SK-N-SH treated with all-trans-retinoic acid at 6 μM for 48 hours (cell line): Measurements from ENCODE around the gene CDK3.
A peak's percentile ranks its signal among the peaks of the same experiment; 100 is the strongest.

Experiments
- ATAC-seq: fragments of 200-7000 bp; cut with Tn5 transposase; 3 replicates; pipeline ENCODE4 v1.9.1; 2020; ENCODE audit warnings: mild to moderate bottlenecking, moderate library complexity
- ARNTL ChIP-seq: fragments of 450-650 bp; formaldehyde crosslinking; IDR thresholded peaks from 2 replicates; pipeline ENCODE4 v1.5.0; 2020; ENCODE audit warnings: low read depth, mild to moderate bottlenecking, moderate library complexity, borderline replicate concordance
- BACH2 ChIP-seq: fragments of 250-450 bp; sonication (Bioruptor Pico); IDR thresholded peaks from 2 replicates; pipeline ENCODE4 v1.9.0; 2021; ENCODE audit warnings: mild to moderate bottlenecking, borderline replicate concordance
- CREB5 ChIP-seq: fragments of 250-450 bp; sonication (Bioruptor Pico); IDR thresholded peaks from 2 replicates; pipeline ENCODE4 v1.5.1; 2020; ENCODE audit warnings: low read depth, mild to moderate bottlenecking, moderate library complexity
- CSDC2 ChIP-seq: fragments of 250-450 bp; sonication (Bioruptor Pico); IDR thresholded peaks from 2 replicates; pipeline ENCODE4 v1.5.0; 2020; ENCODE audit warnings: mild to moderate bottlenecking, moderate library complexity
- CSRNP3 ChIP-seq: fragments of 250-450 bp; sonication (Bioruptor Pico); IDR thresholded peaks from 2 replicates; pipeline ENCODE4 v1.5.1; 2021; ENCODE audit warnings: mild to moderate bottlenecking, moderate library complexity
- ESRRG ChIP-seq: fragments of 250-450 bp; sonication (Bioruptor Pico); IDR thresholded peaks from 2 replicates; pipeline ENCODE4 v1.6.1; 2021; ENCODE audit warnings: mild to moderate bottlenecking
- GLIS3 ChIP-seq: fragments of 250-450 bp; sonication (Bioruptor Pico); IDR thresholded peaks from 2 replicates; pipeline ENCODE4 v1.5.0; 2020; ENCODE audit warnings: mild to moderate bottlenecking, moderate library complexity
- ISL1 ChIP-seq: fragments of 250-450 bp; sonication (Bioruptor Pico); IDR thresholded peaks from 2 replicates; pipeline ENCODE4 v2.1.2; 2022; ENCODE audit warnings: mild to moderate bottlenecking, moderate library complexity
- OSR1 ChIP-seq: fragments of 250-450 bp; sonication (Bioruptor Pico); IDR thresholded peaks from 2 replicates; pipeline ENCODE4 v1.8.0; 2022; ENCODE audit warnings: moderate library complexity, mild to moderate bottlenecking, inconsistent platforms
- PATZ1 ChIP-seq: fragments of 250-450 bp; sonication (Bioruptor Pico); IDR thresholded peaks from 2 replicates; pipeline ENCODE4 v1.8.0; 2020; ENCODE audit warnings: mild to moderate bottlenecking, moderate library complexity, borderline replicate concordance
- POU6F1 ChIP-seq: fragments of 250-450 bp; sonication (Bioruptor Pico); IDR thresholded peaks from 2 replicates; pipeline ENCODE4 v1.8.0; 2021; ENCODE audit warnings: low read depth, mild to moderate bottlenecking, moderate library complexity, borderline replicate concordance
- PPARA ChIP-seq: fragments of 250-450 bp; sonication (Bioruptor Pico); IDR thresholded peaks from 2 replicates; pipeline ENCODE4 v1.5.0; 2020; ENCODE audit warnings: mild to moderate bottlenecking, borderline replicate concordance
- RARB ChIP-seq: fragments of 250-450 bp; sonication (Bioruptor Pico); IDR thresholded peaks from 2 replicates; pipeline ENCODE4 v1.8.0; 2021; ENCODE audit warnings: mild to moderate bottlenecking, moderate library complexity
- SNAI2 ChIP-seq: fragments of 250-450 bp; sonication (Bioruptor Pico); IDR thresholded peaks from 2 replicates; pipeline ENCODE4 v1.5.0; 2020; ENCODE audit warnings: mild to moderate bottlenecking, moderate library complexity
- TCF4 ChIP-seq: fragments of 250-450 bp; sonication (Bioruptor Pico); IDR thresholded peaks from 2 replicates; pipeline ENCODE4 v1.8.0; 2021; ENCODE audit warnings: mild to moderate bottlenecking, moderate library complexity, borderline replicate concordance
- TOX ChIP-seq: fragments of 250-450 bp; sonication (Bioruptor Pico); IDR thresholded peaks from 2 replicates; pipeline ENCODE4 v1.8.0; 2021; ENCODE audit warnings: mild to moderate bottlenecking, moderate library complexity, borderline replicate concordance
- ZC3H10 ChIP-seq: fragments of 250-450 bp; sonication (Bioruptor Pico); IDR thresholded peaks from 2 replicates; pipeline ENCODE4 v1.5.1; 2021; ENCODE audit warnings: mild to moderate bottlenecking, moderate library complexity
- ZFP3 ChIP-seq: fragments of 250-450 bp; sonication (Bioruptor Pico); IDR thresholded peaks from 2 replicates; pipeline ENCODE4 v1.5.0; 2020; ENCODE audit warnings: mild to moderate bottlenecking, moderate library complexity
- ZFP30 ChIP-seq: fragments of 450-650 bp; formaldehyde crosslinking; IDR thresholded peaks from 2 replicates; pipeline ENCODE4 v1.5.0; 2022; ENCODE audit warnings: mild to moderate bottlenecking, moderate library complexity
- ZNF70 ChIP-seq: fragments of 450-650 bp; formaldehyde crosslinking; IDR thresholded peaks from 2 replicates; pipeline ENCODE4 v1.5.0; 2020; ENCODE audit warnings: mild to moderate bottlenecking, moderate library complexity
- ZNF8 ChIP-seq: fragments of 450-650 bp; formaldehyde crosslinking; IDR thresholded peaks from 2 replicates; pipeline ENCODE4 v1.5.0; 2020; ENCODE audit warnings: mild to moderate bottlenecking, moderate library complexity

The CDK3 gene

GRCh38 chr17:75979705-75980187 lies 20.9 kb upstream of the CDK3 start:
- peak; percentile 40 for ATAC-seq
- TF ChIP-seq TCF4 (CRISPR knock-in tag) = no peak; the same call in 1 of the 2 replicates
- no peak for TF ChIP-seq ZC3H10 (CRISPR knock-in tag)
- TF ChIP-seq ESRRG (CRISPR knock-in tag) = 0 out of 2 replicates have a peak, but pooled peaks have one; percentile 3
- no peak; the same call in 1 of the 2 replicates for TF ChIP-seq GLIS3
- TF ChIP-seq SNAI2 = no peak
- TF ChIP-seq ZFP30 = no peak
- 0 out of 2 replicates have a peak, but pooled peaks have one; percentile 7 for TF ChIP-seq POU6F1 (CRISPR knock-in tag)
- peak; percentile 14; the same call in 1 of the 2 replicates for TF ChIP-seq ZFP3 (CRISPR knock-in tag)
- no peak for TF ChIP-seq OSR1 (CRISPR knock-in tag)
- peak; percentile 85; the same call in 1 of the 2 replicates for TF ChIP-seq CSRNP3 (CRISPR knock-in tag)
- TF ChIP-seq RARB = peak; percentile 3; the same call in 1 of the 2 replicates
- TF ChIP-seq ZNF70 (CRISPR knock-in tag) = no peak; the same call in 1 of the 2 replicates
- no peak for TF ChIP-seq BACH2 (CRISPR knock-in tag)

GRCh38 chr17:75980188-75981018 lies 20.3 kb upstream of the CDK3 start:
- TF ChIP-seq CREB5 (CRISPR knock-in tag) (no peak), ESRRG (CRISPR knock-in tag) (0 out of 2 replicates have a peak, but pooled peaks have one; percentile 1), PATZ1 (no peak)

GRCh38 chr17:75981019-75981615 lies 19.5 kb upstream of the CDK3 start:
- ATAC-seq = no peak
- TF ChIP-seq TOX (no peak), POU6F1 (CRISPR knock-in tag) (no peak), ZFP30 (no peak), CSDC2 (CRISPR knock-in tag) (no peak), ZNF70 (CRISPR knock-in tag) (no peak), ZNF8 (no peak), OSR1 (CRISPR knock-in tag) (no peak), BACH2 (CRISPR knock-in tag) (no peak), ARNTL (CRISPR knock-in tag) (no peak), GLIS3 (no peak), ZC3H10 (CRISPR knock-in tag) (no peak), SNAI2 (no peak), PATZ1 (no peak), PPARA (CRISPR knock-in tag) (no peak), CSRNP3 (CRISPR knock-in tag) (no peak), CREB5 (CRISPR knock-in tag) (no peak), ESRRG (CRISPR knock-in tag) (no peak), ISL1 (CRISPR knock-in tag) (no peak)

More at GRCh38 chr17:75980188-75981018, 20.3 kb upstream of the CDK3 start:
- no peak for ATAC-seq
